Inflammatory macrophage treated with lipopolysaccharide for 4 hours (primary cell): ENCODE data around the gene ZNF891.

Experiments used
- DNase-seq: peaks from one replicate; pipeline ENCODE4 v3.0.0-alpha.2; 2020

Gene ZNF891

DNA sequence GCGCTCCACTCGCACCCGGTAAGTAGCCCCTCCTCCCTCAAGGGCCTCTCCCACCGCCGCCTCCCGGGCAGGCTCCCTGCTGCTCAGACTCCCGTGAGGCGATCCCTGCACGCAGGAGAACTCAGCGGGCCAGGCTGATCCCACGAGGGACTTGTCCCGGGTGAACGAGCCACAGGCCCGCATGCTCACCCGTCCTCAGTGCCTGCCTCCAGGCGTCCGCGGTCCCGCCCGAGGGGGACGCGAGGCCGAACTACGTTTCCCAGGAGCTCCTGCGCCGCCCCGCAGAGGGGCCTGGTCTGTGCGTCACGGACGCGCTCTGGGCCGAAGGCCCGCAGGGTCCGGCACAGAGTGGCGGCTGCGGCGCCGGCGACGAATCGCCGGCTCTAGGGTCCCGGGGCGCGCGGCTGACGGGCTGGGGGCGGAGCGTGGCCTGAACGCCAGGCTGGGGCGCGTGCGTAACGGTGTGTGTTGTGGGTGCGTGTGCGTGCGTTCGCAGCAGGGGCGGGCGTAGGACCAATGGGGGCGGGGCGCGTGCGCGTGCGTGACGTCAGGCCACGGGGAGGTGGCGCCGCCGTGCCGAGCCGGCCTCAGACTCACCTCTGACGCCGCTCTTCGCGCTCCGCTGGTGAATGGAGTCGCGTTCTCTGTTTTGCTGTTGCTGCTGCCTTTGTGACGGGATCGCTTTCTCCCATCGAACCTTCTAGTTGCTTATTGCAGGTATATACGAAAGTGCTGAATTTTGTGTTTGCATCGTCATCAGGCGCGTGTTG, at the start of gene ZNF891, which contains the start of gene ZNF10:
Gene ZNF891, minus strand, starts transcription at position 237 of the 770 bp plus-strand sequence. CDS start 8,356 bp downstream, outside the sequence.
Gene ZNF10, plus strand, starts transcription at position 590 of the 770 bp plus-strand sequence. CDS start 13,866 bp downstream, outside the sequence.
- DNase-seq, result peak; percentile 92

DNA sequence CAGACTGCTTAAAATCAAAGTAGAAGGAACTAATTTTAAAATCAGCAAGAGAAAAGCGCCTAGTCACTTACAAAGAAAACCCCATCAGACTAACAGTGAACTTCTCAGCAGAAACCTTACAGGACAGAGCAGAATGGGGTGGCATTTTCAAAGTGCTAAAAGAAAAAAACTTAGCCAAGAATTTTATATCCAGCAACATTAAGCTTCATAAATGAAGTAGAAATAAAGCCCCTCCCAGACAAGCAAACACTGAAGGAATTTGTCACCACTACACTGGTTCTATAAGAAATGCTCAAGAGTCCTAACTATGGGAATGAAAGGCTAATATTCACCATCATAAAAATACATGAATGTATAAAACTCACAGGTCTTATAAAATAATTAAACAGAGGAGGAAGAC, 44.8 kb upstream of the ZNF891 start:
- no peak for DNase-seq

DNA sequence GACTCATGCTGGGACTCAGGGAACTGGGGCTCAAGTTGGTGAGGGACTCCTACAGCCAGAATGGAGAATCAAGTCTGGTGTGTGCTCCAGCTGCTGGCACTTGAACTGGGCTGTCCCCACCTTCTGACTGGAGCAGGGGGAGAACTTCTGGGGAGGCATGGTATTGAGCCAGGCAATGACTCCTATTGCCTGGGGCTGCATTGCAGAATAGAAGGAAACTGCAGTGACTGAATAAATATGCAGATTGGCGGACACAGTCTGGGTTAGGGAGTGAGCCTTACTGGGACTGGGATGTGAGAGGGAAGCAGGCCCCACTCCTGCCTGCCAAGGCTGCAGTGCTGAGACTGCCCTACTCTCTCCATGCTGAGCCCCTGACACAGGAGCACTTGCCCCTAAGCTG, 42.4 kb upstream of the ZNF891 start:
- DNase-seq, result no peak

DNA sequence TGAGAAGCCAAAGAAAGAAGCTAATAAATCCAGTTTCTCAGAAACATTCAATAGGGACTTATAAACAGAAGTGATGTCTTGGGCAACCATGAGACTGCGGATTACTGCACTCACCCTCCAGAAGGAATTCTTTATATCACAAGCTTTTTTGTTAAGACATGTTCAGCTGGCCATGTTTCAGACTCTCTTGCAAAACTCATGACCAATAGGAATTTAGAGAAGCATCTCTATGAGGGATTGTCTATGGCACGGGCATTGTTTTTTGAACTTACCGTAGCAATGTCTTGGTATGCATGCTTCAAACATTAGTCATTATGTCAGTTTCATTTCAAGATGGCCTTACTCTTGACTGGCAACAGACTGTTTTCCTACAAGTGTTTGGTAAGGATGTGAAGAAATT, 35.7 kb upstream of the ZNF891 start:
- no peak for DNase-seq

DNA sequence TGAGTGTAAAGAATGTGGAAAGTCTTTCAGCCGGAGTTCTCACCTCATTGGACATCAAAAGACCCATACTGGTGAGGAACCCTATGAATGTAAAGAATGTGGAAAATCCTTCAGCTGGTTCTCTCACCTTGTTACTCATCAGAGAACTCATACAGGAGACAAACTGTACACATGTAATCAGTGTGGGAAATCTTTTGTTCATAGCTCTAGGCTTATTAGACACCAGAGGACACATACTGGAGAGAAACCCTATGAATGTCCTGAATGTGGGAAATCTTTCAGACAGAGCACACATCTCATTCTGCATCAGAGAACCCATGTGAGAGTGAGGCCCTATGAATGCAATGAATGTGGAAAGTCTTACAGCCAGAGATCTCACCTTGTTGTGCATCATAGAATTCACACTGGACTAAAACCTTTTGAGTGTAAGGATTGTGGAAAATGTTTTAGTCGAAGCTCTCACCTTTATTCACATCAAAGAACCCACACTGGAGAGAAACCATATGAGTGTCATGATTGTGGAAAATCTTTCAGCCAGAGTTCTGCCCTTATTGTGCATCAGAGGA, 26.1 kb upstream of the ZNF891 start:
- DNase-seq, result no peak

DNA sequence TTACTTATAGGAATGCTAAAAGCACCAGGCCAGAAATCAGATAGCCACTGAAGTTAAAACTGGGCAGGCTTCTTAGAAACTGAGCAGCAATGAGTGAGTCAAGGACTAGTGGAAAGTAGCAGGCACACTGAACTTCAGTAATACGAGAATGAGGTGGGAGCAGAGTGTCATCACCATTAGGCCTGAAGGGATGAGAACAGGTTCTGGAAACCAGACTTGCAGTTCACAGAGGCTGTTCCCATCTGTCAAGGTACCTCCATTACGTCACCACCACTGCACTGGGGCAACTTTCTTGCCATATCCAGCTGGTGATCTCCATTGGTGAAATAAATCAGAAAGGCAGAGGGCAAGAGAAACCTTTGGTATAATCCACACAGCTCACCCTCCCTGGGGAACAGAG, 15.9 kb upstream of the ZNF891 start:
- DNase-seq, result no peak

DNA sequence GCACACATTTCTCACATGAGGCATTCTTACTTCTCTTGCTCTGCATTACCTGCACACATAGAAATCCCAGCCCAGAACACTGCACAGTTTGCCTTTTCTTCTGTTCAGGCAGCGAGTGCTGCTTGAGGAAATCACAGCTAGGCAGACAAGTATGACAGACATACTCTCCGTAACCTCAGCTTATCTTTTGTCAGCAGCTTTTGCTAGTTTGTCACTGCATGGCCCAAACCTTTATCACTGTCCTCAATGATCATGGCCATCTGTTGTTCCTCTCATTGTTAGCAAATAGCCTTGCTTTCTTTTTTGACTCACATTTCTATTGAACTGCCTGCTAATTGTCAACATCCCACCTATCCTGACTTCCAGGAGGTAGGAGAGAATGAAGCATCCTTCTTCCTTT, 5.7 kb upstream of the ZNF891 start:
- DNase-seq, result no peak

DNA sequence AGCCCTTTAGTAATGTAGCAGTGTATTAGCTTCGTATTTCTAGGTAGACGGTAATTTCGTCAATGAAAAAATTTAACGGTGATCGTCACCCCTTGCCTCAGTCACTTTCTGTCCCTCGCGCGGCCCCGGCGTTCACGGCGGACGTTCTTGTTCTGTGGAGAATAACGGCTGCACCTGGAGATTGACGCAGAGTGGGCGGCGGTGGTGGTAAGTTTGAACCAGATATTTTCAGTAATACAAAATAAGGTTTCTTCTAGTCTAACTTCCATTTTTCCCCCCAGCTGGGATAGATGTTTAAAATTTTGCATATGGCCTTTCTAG, 694 bp upstream of the ZNF891 start:
- no peak for DNase-seq

DNA sequence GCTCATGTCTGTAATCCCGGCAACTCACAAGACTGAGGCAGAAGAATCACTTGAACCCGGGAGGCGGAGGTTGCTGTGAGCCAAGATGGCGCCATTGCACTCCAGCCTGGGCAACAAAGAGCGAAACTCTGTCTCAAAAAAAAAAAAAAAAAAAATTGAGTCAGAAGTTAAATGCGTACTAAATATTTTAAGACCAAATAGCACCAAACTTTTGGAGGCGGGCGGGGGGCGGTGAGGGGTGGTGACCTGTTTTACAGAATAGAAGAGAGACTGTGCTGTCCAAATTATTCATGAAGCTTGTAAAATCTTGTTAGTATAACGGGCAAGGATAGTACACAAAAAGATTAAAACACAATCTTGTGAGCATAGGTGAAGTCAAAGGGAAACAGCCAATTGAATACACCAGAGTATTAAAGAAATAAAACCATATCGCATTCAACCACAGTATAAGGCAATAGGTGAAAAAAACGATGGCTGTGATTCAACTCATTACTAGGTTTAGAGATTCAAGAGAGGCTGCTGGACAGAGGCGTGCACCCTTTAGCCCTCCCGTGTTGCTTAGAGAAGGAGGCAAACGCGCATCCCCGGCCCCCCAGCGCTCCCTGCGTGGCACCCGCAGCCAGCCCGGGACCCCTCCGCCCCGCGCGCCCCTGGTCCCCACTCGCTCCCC, 571 bp downstream of the ZNF891 start:
- DNase-seq, result peak; percentile 14

DNA sequence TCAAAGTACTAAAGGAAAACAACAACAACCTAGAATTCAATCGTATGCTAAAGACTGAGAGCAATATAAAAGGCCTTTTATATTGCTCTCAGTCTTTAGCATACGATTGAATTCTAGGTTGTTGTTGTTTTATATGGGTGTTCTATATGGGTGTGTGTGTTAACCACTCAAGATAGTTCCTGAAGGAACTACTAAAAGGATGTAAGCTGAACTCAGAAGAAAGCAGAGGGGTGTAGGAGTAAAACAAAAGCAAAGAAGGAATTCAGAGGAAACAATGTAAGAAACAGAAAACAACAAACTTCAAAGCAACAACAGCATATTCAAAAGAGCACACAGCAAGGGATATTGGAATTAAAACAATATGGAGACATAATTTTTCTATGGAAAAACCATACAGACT, 5.4 kb downstream of the ZNF891 start:
- DNase-seq, result no peak

DNA sequence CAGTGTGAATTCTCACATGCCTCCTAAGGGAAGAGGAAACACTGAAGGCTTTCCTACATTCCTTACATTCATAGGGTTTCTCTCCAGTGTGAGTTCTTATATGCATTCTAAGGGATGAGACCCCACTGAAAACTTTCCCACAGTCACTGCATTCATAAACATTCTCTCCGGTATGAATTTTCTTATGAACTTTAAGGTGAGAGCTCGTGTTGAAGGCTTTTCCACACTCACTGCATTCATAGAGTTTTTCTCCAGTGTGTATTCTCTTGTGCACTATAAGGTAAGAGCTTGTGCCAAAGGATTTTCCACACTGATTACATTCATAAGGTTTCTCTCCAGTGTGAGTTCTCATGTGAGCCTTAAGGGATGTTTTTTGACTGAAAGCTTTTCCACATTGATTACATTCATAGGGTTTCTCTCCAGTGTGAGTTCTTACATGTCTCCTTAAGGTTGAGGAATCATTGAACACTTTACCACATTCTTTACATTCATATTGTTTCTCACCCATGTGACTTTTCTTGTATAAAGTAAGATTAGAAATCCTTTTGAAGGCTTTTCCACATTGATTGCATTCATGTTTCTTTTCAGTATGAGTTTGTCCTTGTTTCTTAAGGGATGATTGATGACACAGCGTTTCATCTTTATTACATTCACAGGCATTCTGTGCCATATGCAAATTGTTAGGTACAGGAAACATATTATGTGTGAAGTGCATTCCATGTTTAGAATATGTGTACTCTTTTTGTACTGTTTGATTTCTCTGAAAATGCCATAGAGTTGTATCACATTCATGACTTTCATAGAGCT, 9.5 kb downstream of the ZNF891 start:
- no peak for DNase-seq

DNA sequence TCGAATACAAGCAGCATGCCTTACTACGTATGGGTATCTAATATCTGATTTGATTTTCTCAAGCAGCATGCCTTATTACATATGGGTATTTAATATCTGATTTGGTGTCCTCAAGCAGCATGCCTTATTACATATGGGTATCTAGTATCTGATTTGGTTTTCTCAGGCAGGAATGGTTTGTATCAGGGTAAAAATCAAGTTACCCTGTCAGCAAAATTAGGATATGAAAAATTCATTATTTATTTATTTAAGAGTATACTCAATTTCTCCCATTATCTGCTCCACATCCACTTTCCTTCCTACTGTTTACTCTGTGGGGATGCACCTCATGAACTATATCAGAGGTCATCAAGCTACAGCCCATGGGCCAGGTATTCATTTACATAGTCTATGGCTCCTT, 21.9 kb downstream of the ZNF891 start:
- DNase-seq, result no peak

DNA sequence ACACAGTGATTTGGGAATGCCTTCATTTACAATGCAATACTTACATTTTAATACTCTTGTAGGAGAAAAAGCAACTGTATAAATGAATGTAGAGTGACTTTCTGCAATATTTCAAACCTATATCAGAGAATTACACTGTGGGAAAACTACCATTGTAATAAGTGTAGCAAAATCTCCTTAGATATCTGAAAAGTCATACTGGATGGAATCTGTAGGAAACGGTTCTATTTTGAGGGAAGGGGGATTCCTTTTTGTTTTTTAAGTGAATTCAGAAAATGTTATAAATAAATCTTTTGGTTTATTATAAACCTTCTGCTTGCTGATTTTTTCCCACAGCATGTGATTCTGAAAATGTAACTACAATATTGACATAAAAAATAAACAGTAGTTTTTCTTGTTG, 23.0 kb downstream of the ZNF891 start:
- no peak for DNase-seq

DNA sequence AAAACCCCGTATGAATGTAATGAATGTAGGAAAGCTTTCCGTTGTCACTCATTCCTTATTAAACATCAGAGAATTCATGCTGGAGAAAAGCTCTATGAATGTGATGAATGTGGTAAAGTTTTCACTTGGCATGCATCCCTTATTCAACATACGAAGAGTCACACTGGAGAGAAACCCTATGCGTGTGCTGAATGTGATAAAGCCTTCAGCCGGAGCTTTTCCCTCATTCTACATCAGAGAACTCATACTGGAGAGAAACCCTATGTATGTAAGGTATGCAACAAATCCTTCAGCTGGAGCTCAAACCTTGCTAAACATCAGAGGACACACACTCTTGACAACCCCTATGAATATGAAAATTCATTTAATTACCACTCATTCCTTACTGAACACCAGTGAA, 23.8 kb downstream of the ZNF891 start:
- no peak for DNase-seq

DNA sequence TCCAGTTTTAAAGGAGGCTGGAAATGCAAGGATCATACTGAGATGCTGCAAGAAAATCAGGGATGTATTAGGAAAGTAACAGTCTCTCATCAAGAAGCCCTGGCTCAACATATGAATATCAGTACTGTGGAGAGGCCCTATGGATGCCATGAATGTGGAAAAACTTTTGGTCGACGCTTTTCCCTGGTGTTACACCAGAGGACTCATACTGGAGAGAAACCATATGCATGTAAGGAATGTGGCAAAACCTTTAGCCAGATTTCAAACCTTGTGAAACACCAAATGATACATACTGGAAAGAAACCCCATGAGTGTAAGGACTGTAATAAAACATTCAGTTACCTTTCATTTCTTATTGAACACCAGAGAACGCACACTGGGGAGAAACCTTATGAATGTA, 24.5 kb downstream of the ZNF891 start:
- no peak for DNase-seq

DNA sequence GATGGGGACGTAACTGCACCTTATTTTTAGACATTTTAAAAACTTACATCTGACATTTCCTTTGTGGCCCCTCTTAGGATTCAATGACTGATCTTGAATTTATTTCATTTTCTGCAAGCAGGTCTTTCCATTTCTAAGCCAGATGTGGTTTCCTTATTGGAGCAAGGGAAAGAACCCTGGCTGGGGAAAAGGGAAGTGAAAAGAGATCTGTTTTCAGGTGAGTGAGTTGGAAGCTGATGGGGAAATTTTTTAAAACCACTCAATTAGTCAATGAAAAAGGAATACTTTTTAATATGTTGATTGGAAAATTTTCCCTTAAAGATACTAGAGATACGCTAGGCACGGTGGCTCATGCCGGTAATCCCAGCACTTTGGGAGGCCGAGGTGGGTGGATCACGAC, 46.7 kb downstream of the ZNF891 start:
- DNase-seq, result no peak

DNA sequence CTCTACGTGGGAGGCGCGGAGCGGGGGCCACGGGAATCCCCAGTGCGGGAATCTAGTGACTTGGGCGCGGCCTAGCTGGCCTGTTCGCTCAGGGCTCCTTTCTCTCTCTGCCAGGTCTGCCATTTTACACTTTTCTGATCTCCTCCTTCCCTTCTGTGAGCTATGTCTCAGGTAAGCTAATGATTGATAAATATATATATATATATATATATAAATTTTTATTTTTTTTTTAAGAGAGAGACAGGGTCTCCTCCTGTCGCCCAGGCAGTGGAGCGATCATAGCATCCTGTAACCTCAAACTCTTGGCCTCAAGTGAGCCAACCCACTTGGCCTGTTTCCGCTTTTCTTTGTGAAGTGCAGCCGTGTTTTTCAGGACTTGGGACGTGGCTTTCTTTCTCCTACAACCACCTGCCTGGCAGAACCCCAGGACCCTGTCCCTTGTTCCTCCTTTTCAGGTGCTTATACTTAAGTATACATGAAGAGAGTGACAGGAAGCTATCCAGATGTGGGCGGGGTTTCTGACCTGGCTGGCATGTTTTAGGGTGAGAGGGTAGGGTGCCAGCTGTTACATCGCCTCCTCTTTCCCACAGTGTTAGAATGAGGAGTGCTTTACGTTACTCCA, 48.8 kb downstream of the ZNF891 start:
- no peak for DNase-seq

DNA sequence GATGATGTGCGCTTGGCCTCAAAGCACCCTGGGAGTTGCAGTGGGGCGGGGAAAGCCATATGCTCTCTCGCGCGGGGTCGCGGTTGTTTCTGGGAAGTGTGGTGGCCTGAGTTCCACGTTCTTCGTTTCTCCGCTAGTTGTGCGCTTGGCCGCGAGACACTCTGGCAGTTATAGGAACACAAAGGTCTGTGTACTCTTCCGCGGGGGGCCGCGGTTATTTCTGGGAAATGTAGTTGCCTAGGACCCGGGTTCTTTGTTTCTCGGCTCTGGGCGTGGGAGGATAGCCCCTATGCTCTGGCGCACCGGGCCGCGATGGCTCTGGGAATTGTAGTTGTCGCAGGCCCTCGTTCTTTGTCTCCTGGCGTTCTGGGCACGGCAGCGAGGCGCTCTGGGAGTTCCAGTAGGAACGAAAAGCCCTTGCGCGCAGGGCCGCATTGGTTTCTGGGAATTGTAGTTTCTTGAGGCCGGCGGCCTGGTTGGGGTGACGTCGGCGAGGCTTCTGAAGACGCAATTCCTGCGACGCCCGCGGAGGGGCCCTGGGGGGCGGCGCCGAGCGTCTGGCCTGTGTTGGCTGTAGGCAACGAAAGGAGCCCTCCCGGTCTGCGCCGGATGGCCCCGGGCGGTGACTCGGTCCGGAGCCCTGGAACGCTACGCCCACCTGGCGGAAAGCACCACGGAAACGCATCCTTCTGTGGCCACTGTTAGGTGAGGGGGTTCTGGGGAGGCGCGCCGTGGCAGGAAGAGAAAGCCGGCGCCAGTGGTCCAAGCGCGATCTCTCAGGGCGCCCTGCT, 49.5 kb downstream of the ZNF891 start, which contains the start of gene ZNF140:
Gene ZNF140, plus strand, starts transcription at position 556 of the 791 bp plus-strand sequence. CDS start 398 bp downstream, outside the sequence.
- DNase-seq, result peak; percentile 97

DNA sequence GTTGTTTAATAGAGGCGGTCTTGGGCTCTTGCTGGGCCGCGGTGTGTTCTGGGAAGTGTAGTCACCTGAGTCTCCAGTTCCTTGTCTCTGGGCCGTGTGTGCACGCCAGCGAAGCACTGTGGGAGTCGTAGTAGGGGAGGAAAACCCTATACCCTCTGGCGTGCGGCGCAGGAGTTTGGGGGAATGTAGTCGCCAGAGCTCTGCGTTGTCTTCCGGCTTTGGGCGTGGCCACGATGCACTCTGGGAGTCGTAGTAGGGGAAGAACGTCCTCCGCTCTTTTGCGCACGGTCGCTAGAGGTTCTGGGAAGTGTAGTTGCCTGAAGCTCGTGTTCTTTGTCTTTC, 50.1 kb downstream of the ZNF891 start:
- DNase-seq, result peak; percentile 99

DNA sequence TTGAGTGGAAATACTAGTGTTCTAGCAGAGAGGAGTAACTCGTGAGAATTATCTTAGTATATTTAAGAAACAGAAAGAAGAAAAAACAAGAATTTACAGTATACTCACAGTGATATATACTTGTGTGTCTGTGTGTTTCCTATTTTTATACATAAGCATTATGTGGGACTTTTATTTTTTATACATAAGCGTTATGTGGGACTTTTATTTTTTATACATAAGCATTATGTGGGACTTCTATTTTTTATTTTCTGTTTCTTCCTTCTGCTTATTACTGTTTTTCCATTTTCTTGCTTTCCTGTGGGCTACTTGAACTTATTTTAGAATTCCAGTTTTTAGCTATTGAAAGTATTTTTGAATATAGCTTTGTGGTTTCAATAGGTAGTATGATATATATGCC, 56.2 kb downstream of the ZNF891 start:
- no peak for DNase-seq

DNA sequence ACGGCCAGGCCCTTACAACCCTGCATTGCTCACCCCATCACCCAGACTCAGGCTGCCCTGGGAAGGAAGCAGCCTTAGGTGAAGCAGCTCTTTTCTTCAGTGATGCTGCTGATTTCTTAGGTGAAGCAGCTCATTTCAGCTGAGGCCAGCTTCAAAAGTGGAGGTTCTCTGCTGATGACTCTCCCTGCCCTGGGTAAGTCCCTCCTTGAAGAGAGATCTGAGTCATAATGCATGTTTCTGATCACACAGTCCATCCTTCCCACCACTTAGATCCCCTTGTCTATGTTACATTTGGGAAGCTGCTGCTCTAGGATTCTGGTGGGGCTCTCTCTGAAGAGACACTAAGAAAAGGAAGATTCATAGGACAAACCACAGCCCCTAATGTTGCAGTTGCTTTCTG, 66.5 kb downstream of the ZNF891 start:
- no peak for DNase-seq

DNA sequence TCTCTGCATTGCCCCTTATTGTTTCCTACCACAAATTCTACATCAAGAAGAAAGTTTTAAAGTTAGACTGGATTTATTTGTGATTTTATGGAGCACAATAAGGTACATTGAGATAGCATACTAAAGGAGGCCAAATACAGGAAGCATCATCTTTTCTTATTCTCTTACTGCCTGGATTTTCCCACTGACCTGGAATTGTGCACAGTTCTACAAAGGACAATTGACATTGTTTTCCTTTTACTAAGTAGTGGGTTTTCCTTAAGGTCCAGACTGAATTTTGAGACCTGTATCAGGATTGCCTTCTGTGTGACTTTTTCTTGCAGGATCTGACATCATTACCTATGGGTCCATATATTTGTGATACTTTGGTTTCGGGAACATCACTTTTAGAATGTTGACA, 68.1 kb downstream of the ZNF891 start:
- no peak for DNase-seq
